ENCODE measurements around the gene ZNF530. TPM values are rescaled to one million over a fixed set of nuclear protein-coding genes. Genes with fewer than 3 reads are reported as not detected.

Gene ZNF530
- total RNA-seq, 1 experiment from 2014 or later = 3.8 TPM

- no peak for DNase-seq (ENCODE audit: low read depth, low spot score)
- H3K4me1 ChIP-seq (ENCODE audit: control insufficient read depth in 1 of 2, insufficient read depth in 2 of 2, low read length in 2 of 2) = no peaks in the 10 kb centered on the region
- no peaks in the 10 kb centered on the region for H4K20me1 ChIP-seq (ENCODE audit: insufficient read depth)
- no peak overlapping the region for H3K9ac ChIP-seq (ENCODE audit: low read length)
- TF ChIP-seq EZH2 (IDR thresholded peaks at IDR 0.05) (no peak), ATF3 (IDR thresholded peaks at IDR 0.05) (no peak), EGR1 (IDR thresholded peaks at IDR 0.05; ENCODE audit: low read depth) (no peak), CBX3 (IDR thresholded peaks at IDR 0.05; ENCODE audit: low read depth) (no peak), SIN3A (IDR thresholded peaks at IDR 0.05; ENCODE audit: low read depth) (no peak), FOSL1 (IDR thresholded peaks at IDR 0.05; ENCODE audit: low read depth) (no peak), CTCF (IDR thresholded peaks at IDR 0.05 in 2 of 3, conservative IDR thresholded peaks at IDR 0.05 in 1 of 3; ENCODE audit: borderline replicate concordance in 1 of 3, insufficient read depth in 1 of 3, low read depth in 2 of 3, low read length in 2 of 3) (no peak), TCF7L2 (IDR thresholded peaks at IDR 0.05; ENCODE audit: borderline replicate concordance, extremely low read depth, insufficient read depth, insufficient read length) (no peak), SRF (IDR thresholded peaks at IDR 0.05; ENCODE audit: low read depth) (no peak), MAX (IDR thresholded peaks at IDR 0.05) (no peak), REST (IDR thresholded peaks at IDR 0.05; ENCODE audit: low read depth) (no peak), EZH2phosphoT487 (IDR thresholded peaks at IDR 0.05; ENCODE audit: borderline replicate concordance) (no peak), ELF1 (IDR thresholded peaks at IDR 0.05; ENCODE audit: borderline replicate concordance, low read depth) (no peak), CEBPB (IDR thresholded peaks at IDR 0.05; ENCODE audit: low read depth) (no peak), POLR2A (IDR thresholded peaks at IDR 0.05; ENCODE audit: borderline replicate concordance, extremely low read depth, insufficient read depth, insufficient read length) (no peak), ZNF274 (IDR thresholded peaks at IDR 0.05; ENCODE audit: low read depth, low read length) (no peak), ZBTB33 (IDR thresholded peaks at IDR 0.05; ENCODE audit: extremely low read depth, insufficient replicate concordance, low read length) (no peak)
- ATAC-seq = no peak
- intact Hi-C loops (cut with micrococcal nuclease) = no loop called here
- peaks cover 15 to 19% of the 10 kb centered on the region in 2 experiments; a peak in 2 of 4 replicates for H3K9me3 ChIP-seq (ENCODE audit: control insufficient read depth in 1 of 2, insufficient read depth in 1 of 2, low read depth in 1 of 2, low read length in 2 of 2)
- H3K4me3 ChIP-seq (replicated peaks in 1 of 2; ENCODE audit: low read depth in 1 of 2, low read length in 2 of 2) = no peak overlapping the region
- no peaks in the 10 kb centered on the region for H3K9me2 ChIP-seq (ENCODE audit: insufficient read depth)
- BruUV-seq (replicated peaks) = no TSS peak
- H3K27ac ChIP-seq (ENCODE audit: low read depth, low read length) = no peak overlapping the region
- CTCF ChIA-PET = no interaction called here
- H3K27me3 ChIP-seq (ENCODE audit: insufficient read depth, low read length) = no peaks in the 10 kb centered on the region
- RAD21 ChIA-PET (ENCODE audit: low non-redundant PET in 1 of 2, low total read pairs in 2 of 2, uncharacterized antibody in 2 of 2, unreplicated experiment in 2 of 2) = no interaction called here
- H2AFZ ChIP-seq (ENCODE audit: low read depth, low read length, poor library complexity, severe bottlenecking) = no peak overlapping the region
- H3K4me2 ChIP-seq (ENCODE audit: low read length) = no peak overlapping the region
- no peaks in the 10 kb centered on the region for H3K79me2 ChIP-seq (ENCODE audit: insufficient read depth, low read length)
- POLR2A ChIA-PET = no interaction called here
- H3K36me3 ChIP-seq (ENCODE audit: control insufficient read depth in 1 of 2, insufficient read depth in 2 of 2, low read length in 2 of 2) = peaks cover 3 to 19% of the 10 kb centered on the region in 2 experiments; a peak in 3 of 4 replicates
Measured at GRCh38 chr19:57606931-57607330, 7.2 kb downstream of the ZNF530 start.

Data from HCT116 (cell line).